Neural progenitor cell (in vitro differentiated cells): ENCODE data around the gene ZC3H15. TPM values are rescaled to one million over a fixed set of nuclear protein-coding genes. Genes with fewer than 3 reads are reported as not detected.
"Not testable (repeated sequence)": the region's sequence is repeated elsewhere in the genome, so short reads cannot be mapped to it uniquely, and the experiment has no call there.

Experiments used
- DNase-seq: peaks from one replicate; pipeline ENCODE4 v3.0.0-alpha.2; 2016; ENCODE audit warnings: low spot score
- H2AFZ ChIP-seq: fragments of 200-600 bp; sonication (generic); replicated peaks from 2 replicates; pipeline ENCODE4 v1.6.1; 2016; ENCODE audit warnings: antibody characterized with exemption
- H3F3A ChIP-seq: fragments of 200-600 bp; sonication (generic); 2 replicates; pipeline ENCODE4 v1.6.1; 2016; ENCODE audit warnings: antibody characterized with exemption, low read depth
- H3K27ac ChIP-seq: fragments of 200-600 bp; sonication (generic); 2 replicates; pipeline ENCODE4 v1.5.1; 2016; ENCODE audit warnings: mild to moderate bottlenecking
- H3K27me3 ChIP-seq: fragments of 200-600 bp; sonication (generic); 2 replicates; pipeline ENCODE4 v1.6.1; 2016; ENCODE audit warnings: mild to moderate bottlenecking, moderate library complexity
- H3K36me3 ChIP-seq: fragments of 200-600 bp; sonication (generic); 2 replicates; pipeline ENCODE4 v1.5.1; 2016
- H3K4me1 ChIP-seq: fragments of 200-600 bp; sonication (generic); 2 replicates; pipeline ENCODE4 v1.6.1; 2016; ENCODE audit warnings: mixed run types
- H3K4me2 ChIP-seq: fragments of 200-600 bp; sonication (generic); 2 replicates; pipeline ENCODE4 v1.6.1; 2016
- H3K4me3 ChIP-seq: fragments of 200-600 bp; sonication (generic); 2 replicates; pipeline ENCODE4 v1.5.1; 2016
- H3K79me2 ChIP-seq: fragments of 200-600 bp; sonication (generic); 2 replicates; pipeline ENCODE4 v1.6.1; 2016; ENCODE audit warnings: low read depth
- H3K9ac ChIP-seq: fragments of 200-600 bp; sonication (generic); 2 replicates; pipeline ENCODE4 v1.6.1; 2016
- H3K9me3 ChIP-seq: fragments of 200-600 bp; sonication (generic); 2 replicates; pipeline ENCODE4 v1.5.1; 2016; ENCODE audit warnings: low read depth
- H4K20me1 ChIP-seq: fragments of 200-600 bp; sonication (generic); 2 replicates; pipeline ENCODE4 v1.6.1; 2016; ENCODE audit warnings: low read depth
- H3K27ac Mint-ChIP-seq: 3 replicates; pipeline ENCODE4 v1.8.0; 2021; ENCODE audit warnings: mixed read lengths
- H3K27me3 Mint-ChIP-seq: 2 replicates; pipeline ENCODE4 v1.8.0; 2022; ENCODE audit warnings: low read depth, mild to moderate bottlenecking, inconsistent platforms, moderate library complexity, mixed read lengths; ENCODE audit not compliant: insufficient read depth
- H3K36me3 Mint-ChIP-seq: 3 replicates; pipeline ENCODE4 v1.8.0; 2021; ENCODE audit warnings: mixed read lengths
- H3K4me1 Mint-ChIP-seq: 3 replicates; pipeline ENCODE4 v1.8.0; 2021; ENCODE audit warnings: mixed read lengths
- H3K4me3 Mint-ChIP-seq: 3 replicates; pipeline ENCODE4 v1.8.0; 2021; ENCODE audit warnings: mild to moderate bottlenecking, moderate library complexity, mixed read lengths
- H3K9me3 Mint-ChIP-seq: 3 replicates; pipeline ENCODE4 v1.8.0; 2020; ENCODE audit warnings: mixed read lengths
- CTCF ChIP-seq: fragments of 200-600 bp; sonication (generic); IDR thresholded peaks from 2 replicates; pipeline ENCODE4 v1.5.1; 2017; ENCODE audit warnings: antibody characterized with exemption, mild to moderate bottlenecking
- EZH2 ChIP-seq: fragments of 200-600 bp; sonication (generic); IDR thresholded peaks from 2 replicates; pipeline ENCODE4 v1.6.1; 2017; ENCODE audit warnings: antibody characterized with exemption, mild to moderate bottlenecking, moderate library complexity
- EZH2phosphoT487 ChIP-seq: fragments of 200-600 bp; sonication (generic); IDR thresholded peaks from 2 replicates; pipeline ENCODE4 v1.6.1; 2017; ENCODE audit warnings: antibody characterized with exemption
- total RNA-seq: library from RNA; depleted of rRNA; stranded (reverse); fragments of >200 nt; gene quantifications from 2 replicates; pipeline ENCODE4 v1.2.3, GENCODE V29; 2015; ENCODE audit warnings: low replicate concordance

ZC3H15 gene
- total RNA-seq, 1 donor from 2014 or later, result 88.6 TPM

- Histone ChIP-seq H3K4me3 (no peak overlapping the region), H3K27me3 (no peaks in the 10 kb centered on the region), H3K4me1 (peaks cover 10% of the 10 kb centered on the region), H3F3A (peaks cover 4% of the 10 kb centered on the region), H3K9ac (no peak overlapping the region), H2AFZ (no peak overlapping the region), H3K79me2 (no peaks in the 10 kb centered on the region), H3K9me3 (no peaks in the 10 kb centered on the region), H4K20me1 (no peaks in the 10 kb centered on the region), H3K4me2 (no peak overlapping the region), H3K27ac (no peak overlapping the region), H3K36me3 (no peaks in the 10 kb centered on the region)
- Mint-ChIP-seq H3K9me3 (no peaks in the 10 kb centered on the region), H3K36me3 (no peaks in the 10 kb centered on the region), H3K4me1 (no peaks in the 10 kb centered on the region), H3K4me3 (no peak overlapping the region), H3K27me3 (no peaks in the 10 kb centered on the region), H3K27ac (no peak overlapping the region)
- TF ChIP-seq EZH2phosphoT487, result no peak
- peak; percentile 53 for TF ChIP-seq CTCF
- DNase-seq, result peak; percentile 8
Measured at GRCh38 chr2:186460465-186460864, 25.6 kb upstream of the ZC3H15 start.

- H3K4me2 ChIP-seq, result no peak overlapping the region
- H4K20me1 ChIP-seq, result no peaks in the 10 kb centered on the region
- no peak overlapping the region for H2AFZ ChIP-seq
- peaks cover 7% of the 10 kb centered on the region for H3K9me3 ChIP-seq
- Mint-ChIP-seq H3K27me3 (no peaks in the 10 kb centered on the region), H3K4me1 (no peaks in the 10 kb centered on the region), H3K9me3 (peaks cover 12% of the 10 kb centered on the region), H3K27ac (no peak overlapping the region), H3K4me3 (no peak overlapping the region), H3K36me3 (peaks cover 4% of the 10 kb centered on the region)
- H3K4me1 ChIP-seq, result no peaks in the 10 kb centered on the region
- H3F3A ChIP-seq, result no peaks in the 10 kb centered on the region
- H3K79me2 ChIP-seq, result peaks cover 5% of the 10 kb centered on the region
- H3K36me3 ChIP-seq, result no peaks in the 10 kb centered on the region
- no peak overlapping the region for H3K27ac ChIP-seq
- no peak overlapping the region for H3K4me3 ChIP-seq
- no peaks in the 10 kb centered on the region for H3K27me3 ChIP-seq
- DNase-seq, result no peak
- TF ChIP-seq EZH2phosphoT487 (no peak), CTCF (no peak), EZH2 (no peak)
- no peak overlapping the region for H3K9ac ChIP-seq
Measured at GRCh38 chr2:186466743-186467142, 19.3 kb upstream of the ZC3H15 start.

- no peak for DNase-seq
- H3K36me3 Mint-ChIP-seq, result peaks cover 7% of the 10 kb centered on the region
- H3K79me2 ChIP-seq, result peaks cover 5% of the 10 kb centered on the region
- H3K4me3 Mint-ChIP-seq, result no peak overlapping the region
- no peak overlapping the region for H3K27ac Mint-ChIP-seq
- H2AFZ ChIP-seq, result no peak overlapping the region
- no peaks in the 10 kb centered on the region for H3F3A ChIP-seq
- H3K27me3 Mint-ChIP-seq, result no peaks in the 10 kb centered on the region
- H3K27me3 ChIP-seq, result no peaks in the 10 kb centered on the region
- no peak overlapping the region for H3K27ac ChIP-seq
- peaks cover 7% of the 10 kb centered on the region for H3K9me3 ChIP-seq
- no peak for TF ChIP-seq CTCF
- TF ChIP-seq EZH2phosphoT487, result no peak
- no peak for TF ChIP-seq EZH2
- no peak overlapping the region for H3K4me2 ChIP-seq
- no peaks in the 10 kb centered on the region for H3K4me1 Mint-ChIP-seq
- no peaks in the 10 kb centered on the region for H3K4me1 ChIP-seq
- H4K20me1 ChIP-seq, result no peaks in the 10 kb centered on the region
- H3K36me3 ChIP-seq, result no peaks in the 10 kb centered on the region
- H3K9ac ChIP-seq, result no peak overlapping the region
- no peak overlapping the region for H3K4me3 ChIP-seq
- H3K9me3 Mint-ChIP-seq, result peaks cover 17% of the 10 kb centered on the region
Measured at GRCh38 chr2:186467421-186467820, 18.6 kb upstream of the ZC3H15 start.

GRCh38 chr2:186472722-186473493 is 13.2 kb upstream of the ZC3H15 start:
- H3K79me2 ChIP-seq, DNase-seq, H3K27me3 ChIP-seq, H2AFZ ChIP-seq, H3K4me3 ChIP-seq, H3K27ac ChIP-seq, H3K9me3 ChIP-seq, H3K4me2 ChIP-seq, H3F3A ChIP-seq, H3K27ac Mint-ChIP-seq, H3K36me3 ChIP-seq, H3K4me1 Mint-ChIP-seq, H4K20me1 ChIP-seq, H3K9ac ChIP-seq, H3K4me3 Mint-ChIP-seq, H3K4me1 ChIP-seq, H3K27me3 Mint-ChIP-seq, H3K36me3 Mint-ChIP-seq: not testable (repeated sequence)
- H3K9me3 Mint-ChIP-seq, result peaks cover 25% of the 10 kb centered on the region

GRCh38 chr2:186474239-186474638 is 11.8 kb upstream of the ZC3H15 start:
- H2AFZ ChIP-seq, H3K79me2 ChIP-seq, H3K36me3 Mint-ChIP-seq, H3K4me2 ChIP-seq, H3K27me3 Mint-ChIP-seq, H3K27ac ChIP-seq, H3K27ac Mint-ChIP-seq, H3K4me3 ChIP-seq, H4K20me1 ChIP-seq, H3K4me1 Mint-ChIP-seq, H3K36me3 ChIP-seq, DNase-seq, H3F3A ChIP-seq, H3K4me3 Mint-ChIP-seq, H3K9me3 ChIP-seq, H3K9ac ChIP-seq, H3K27me3 ChIP-seq: not testable (repeated sequence)
- peaks cover 25% of the 10 kb centered on the region for H3K9me3 Mint-ChIP-seq
- peaks cover 10% of the 10 kb centered on the region for H3K4me1 ChIP-seq
